Rectal smooth muscle tissue (tissue), 1 donor: ENCODE measurements around the gene SGCA.

Experiments
- H3K27ac ChIP-seq: one replicate; pipeline ENCODE4 v1.7.0; 2013; ENCODE audit warnings: low read depth, low read length, inconsistent platforms
- H3K27me3 ChIP-seq: one replicate; pipeline ENCODE4 v1.7.0; 2013; ENCODE audit warnings: low read length; ENCODE audit not compliant: control insufficient read depth, insufficient read depth
- H3K36me3 ChIP-seq: one replicate; pipeline ENCODE4 v1.7.0; 2013; ENCODE audit warnings: low read length; ENCODE audit not compliant: control insufficient read depth, insufficient read depth
- H3K4me1 ChIP-seq: one replicate; pipeline ENCODE4 v1.7.0; 2013; ENCODE audit warnings: low read length; ENCODE audit not compliant: control insufficient read depth, insufficient read depth
- H3K4me3 ChIP-seq: one replicate; pipeline ENCODE4 v1.7.0; 2013; ENCODE audit warnings: low read length
- H3K9ac ChIP-seq: one replicate; pipeline ENCODE4 v1.7.0; 2013; ENCODE audit warnings: low read length

Gene SGCA

DNA sequence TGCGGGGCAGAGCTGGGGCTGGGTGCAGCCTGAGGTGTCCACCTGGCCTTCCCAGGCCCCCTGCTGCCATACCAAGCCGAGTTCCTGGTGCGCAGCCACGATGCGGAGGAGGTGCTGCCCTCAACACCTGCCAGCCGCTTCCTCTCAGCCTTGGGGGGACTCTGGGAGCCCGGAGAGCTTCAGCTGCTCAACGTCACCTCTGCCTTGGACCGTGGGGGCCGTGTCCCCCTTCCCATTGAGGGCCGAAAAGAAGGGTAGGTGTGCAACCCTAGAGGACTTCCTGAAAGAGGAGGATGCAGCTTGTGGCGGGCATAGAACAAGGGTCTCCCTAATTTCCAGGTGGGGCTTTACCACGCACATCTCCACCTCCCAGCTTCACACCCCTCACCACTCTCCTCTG is 2.5 kb downstream of the SGCA start:
- Histone ChIP-seq H3K27ac (no peak overlapping the region), H3K9ac (no peak overlapping the region), H3K27me3 (no peaks in the 10 kb centered on the region), H3K4me1 (peaks cover 19% of the 10 kb centered on the region), H3K36me3 (no peaks in the 10 kb centered on the region), H3K4me3 (no peak overlapping the region)

DNA sequence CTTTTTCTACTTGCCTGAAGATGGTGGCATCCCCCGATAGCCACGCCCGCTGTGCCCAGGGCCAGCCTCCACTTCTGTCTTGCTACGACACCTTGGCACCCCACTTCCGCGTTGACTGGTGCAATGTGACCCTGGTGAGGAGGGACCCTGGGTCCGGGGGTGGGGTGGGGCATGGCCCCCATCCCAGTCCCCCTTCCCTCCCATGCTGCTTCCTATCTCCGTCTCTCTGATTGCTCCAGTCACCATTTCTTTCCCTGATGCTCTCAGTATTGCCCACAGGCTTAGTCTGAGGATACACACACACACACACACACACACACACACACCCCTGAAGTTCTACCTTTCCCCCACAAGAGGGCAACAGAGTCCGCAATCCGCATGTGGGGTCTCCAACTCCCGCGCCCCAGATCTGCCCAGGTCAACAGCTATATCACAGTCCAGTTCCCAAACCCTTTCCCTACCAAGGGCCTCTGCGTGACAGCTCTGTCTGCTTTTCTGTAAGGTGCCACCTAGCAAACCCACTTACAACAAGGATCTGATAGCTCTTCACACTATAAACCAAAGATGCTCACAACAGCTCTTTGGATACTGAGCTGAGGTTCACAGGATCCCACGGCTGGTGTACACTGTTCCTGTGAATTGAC is 3.4 kb downstream of the SGCA start:
- no peaks in the 10 kb centered on the region for H3K27me3 ChIP-seq
- no peak overlapping the region for H3K9ac ChIP-seq
- no peaks in the 10 kb centered on the region for H3K36me3 ChIP-seq
- no peak overlapping the region for H3K4me3 ChIP-seq
- peaks cover 25% of the 10 kb centered on the region for H3K4me1 ChIP-seq
- no peak overlapping the region for H3K27ac ChIP-seq

DNA sequence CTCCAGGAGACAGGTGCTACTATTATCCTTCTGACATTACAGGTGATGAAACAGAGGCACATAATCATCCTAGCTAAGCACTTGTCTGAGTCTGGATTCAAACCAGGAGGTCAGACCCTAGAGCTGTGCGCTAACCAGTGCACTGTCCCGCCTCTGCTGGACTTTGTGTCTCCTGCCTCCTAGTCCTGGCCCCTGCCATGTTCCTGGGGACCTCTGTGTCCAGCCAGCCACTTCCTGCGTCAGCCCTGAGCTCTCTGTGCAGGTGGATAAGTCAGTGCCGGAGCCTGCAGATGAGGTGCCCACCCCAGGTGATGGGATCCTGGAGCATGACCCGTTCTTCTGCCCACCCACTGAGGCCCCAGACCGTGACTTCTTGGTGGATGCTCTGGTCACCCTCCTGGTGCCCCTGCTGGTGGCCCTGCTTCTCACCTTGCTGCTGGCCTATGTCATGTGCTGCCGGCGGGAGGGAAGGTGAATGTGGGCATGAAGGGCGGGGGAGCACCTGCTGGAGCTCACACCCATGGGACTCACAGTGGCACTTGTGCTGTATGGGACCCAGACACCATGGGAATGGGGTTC is 4.2 kb downstream of the SGCA start:
- Histone ChIP-seq H3K4me3 (no peak overlapping the region), H3K27ac (no peak overlapping the region), H3K27me3 (no peaks in the 10 kb centered on the region), H3K9ac (no peak overlapping the region), H3K4me1 (peaks cover 25% of the 10 kb centered on the region), H3K36me3 (no peaks in the 10 kb centered on the region)

DNA sequence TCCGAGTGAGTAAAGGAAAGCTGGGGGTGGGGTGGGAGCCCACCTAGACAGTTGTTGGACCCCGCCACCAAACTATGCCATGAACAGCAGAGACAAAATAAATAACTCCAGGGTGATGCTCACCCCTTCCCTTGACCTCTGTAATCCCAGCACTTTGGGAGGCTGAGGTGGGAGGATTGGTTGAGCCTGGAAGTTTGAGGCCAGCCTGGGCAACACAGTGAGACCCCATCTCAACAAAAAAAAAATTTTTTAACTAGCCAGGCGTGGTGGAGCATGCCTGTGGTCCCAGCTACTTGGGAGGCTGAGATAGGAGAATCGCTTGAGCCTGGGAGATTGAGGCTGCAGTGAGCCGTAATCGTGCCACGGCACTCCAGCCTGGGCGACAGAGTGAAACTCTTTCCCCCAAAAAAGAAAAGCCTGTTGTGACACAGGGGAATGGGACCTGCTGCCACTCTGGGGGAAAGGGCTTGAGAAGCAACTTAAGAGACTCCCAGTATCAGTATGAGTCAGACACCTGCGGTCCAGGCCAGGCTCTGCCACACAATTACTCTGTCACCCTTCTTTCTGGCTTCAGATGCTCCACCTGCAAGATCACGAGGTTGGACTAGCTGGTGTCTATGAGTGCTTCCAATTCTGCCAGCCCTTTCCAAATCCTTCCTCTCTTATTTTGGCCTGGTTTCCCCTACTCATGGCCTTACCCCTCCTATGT is 5.0 kb downstream of the SGCA start:
- no peaks in the 10 kb centered on the region for H3K36me3 ChIP-seq
- no peak overlapping the region for H3K9ac ChIP-seq
- no peak overlapping the region for H3K27ac ChIP-seq
- peaks cover 27% of the 10 kb centered on the region for H3K4me1 ChIP-seq
- H3K27me3 ChIP-seq = no peaks in the 10 kb centered on the region
- H3K4me3 ChIP-seq = no peak overlapping the region

DNA sequence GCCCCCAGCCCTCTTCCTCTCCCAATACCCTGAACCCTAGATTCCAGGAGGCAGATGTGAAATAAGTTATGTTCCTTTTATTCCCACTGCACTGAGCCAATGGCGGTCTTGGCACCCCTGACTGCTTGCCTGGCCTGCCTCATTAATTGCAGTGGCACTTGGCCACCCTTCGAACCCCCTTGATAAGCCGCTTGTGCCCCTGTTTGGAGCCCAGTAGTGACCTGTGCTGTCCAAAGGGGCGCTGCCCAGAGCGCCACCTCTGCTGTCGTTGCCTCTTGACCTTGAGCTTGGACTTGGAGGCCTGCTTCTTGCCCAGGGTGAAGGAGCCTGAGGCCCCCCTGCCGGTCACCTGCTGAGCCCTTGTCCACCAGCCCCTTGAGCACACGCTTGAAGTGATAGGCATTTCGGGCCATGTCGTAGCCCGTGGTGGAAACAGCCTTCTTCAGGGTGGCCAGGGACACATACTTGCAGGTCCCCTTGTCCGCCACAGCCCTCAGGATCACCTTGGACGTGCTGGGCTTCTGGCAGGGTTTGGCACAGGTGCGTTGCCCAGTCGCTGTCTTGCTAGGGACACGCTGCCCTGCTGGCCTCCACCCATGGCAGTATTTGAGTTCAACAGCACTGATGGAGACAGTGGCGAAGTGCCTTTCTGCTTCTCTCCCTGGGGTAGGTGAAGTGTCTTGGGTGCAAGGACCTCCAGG is 5.7 kb downstream of the SGCA start:
- no peak overlapping the region for H3K9ac ChIP-seq
- H3K27me3 ChIP-seq = no peaks in the 10 kb centered on the region
- no peak overlapping the region for H3K27ac ChIP-seq
- no peak overlapping the region for H3K4me3 ChIP-seq
- no peaks in the 10 kb centered on the region for H3K36me3 ChIP-seq
- H3K4me1 ChIP-seq = peaks cover 31% of the 10 kb centered on the region

DNA sequence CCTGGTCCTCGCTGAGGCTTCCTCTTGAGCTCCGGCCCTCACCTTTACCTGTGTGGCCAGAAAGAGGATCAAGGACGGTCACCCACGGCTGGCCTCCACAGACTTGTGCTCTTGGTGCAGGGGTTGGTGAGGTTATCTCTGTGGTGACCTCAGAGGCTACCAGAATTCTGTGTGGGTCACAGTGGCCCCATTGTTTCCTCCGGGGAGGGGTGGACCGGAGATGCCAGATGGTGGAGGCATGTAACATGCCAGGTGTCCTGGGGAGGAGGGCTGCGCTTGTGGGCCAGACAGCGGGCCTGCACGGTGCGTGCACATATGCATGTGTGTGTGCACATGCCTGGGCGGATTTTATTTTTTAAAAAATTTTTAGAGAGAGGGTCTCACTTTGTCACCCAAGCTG is 6.3 kb downstream of the SGCA start:
- Histone ChIP-seq H3K27me3 (no peaks in the 10 kb centered on the region), H3K9ac (no peak overlapping the region), H3K4me1 (peaks cover 34% of the 10 kb centered on the region), H3K27ac (no peak overlapping the region), H3K4me3 (no peak overlapping the region), H3K36me3 (no peaks in the 10 kb centered on the region)

DNA sequence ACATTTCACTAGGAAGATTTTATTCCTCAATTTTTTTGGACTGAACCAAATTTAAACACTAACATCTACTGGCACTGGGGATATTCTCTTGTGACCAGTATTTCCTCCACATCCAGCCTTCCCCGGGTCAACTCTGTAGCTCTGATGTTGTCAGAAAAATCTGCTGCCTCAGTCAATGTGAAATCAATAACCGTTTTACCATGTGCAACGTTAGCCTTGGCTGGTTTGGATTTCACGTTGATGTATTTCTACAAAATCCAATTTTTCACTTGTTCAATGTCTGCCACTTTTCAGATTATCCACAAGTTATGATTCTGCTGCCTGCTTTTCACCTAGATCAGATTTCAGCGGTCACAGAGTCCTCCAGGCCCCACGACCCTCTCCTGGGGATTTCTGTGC is 7.1 kb downstream of the SGCA start:
- H3K36me3 ChIP-seq = no peaks in the 10 kb centered on the region
- H3K9ac ChIP-seq = no peak overlapping the region
- H3K4me3 ChIP-seq = no peak overlapping the region
- H3K4me1 ChIP-seq = peaks cover 40% of the 10 kb centered on the region
- H3K27me3 ChIP-seq = no peaks in the 10 kb centered on the region
- peak overlapping the region; percentile 73 for H3K27ac ChIP-seq

DNA sequence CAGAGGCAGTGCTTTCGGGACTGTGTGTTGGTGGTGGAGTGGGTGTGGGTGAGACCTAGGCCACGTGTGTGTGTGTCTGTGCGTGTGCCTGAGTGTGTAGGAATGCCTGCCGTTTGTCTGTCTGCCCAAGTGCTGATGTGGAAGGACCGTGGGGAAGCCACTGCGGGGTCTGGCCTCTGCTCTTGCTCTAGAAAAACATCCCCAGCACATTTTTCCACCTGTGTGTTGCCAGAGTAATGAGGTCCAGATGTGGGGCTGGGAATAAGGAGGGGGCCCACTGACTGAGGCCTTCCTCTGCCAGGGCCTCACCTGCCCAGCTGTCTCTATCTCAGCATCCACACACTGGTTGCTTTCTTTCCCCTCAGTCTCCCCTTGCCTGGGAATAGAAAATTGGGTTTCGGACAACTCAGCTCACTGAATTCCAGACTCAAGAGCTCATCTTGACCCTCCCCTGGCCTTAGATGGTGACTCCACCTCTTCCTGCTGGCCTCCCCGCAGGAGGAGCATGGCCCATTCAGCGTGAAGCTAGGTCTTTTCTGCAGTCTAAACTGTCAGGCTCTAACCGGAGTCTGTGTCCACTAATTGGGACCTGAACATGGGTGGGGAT is 7.6 kb downstream of the SGCA start:
- Histone ChIP-seq H3K27me3 (no peaks in the 10 kb centered on the region), H3K9ac (no peak overlapping the region), H3K36me3 (no peaks in the 10 kb centered on the region), H3K4me3 (no peak overlapping the region), H3K27ac (peak overlapping the region; percentile 73), H3K4me1 (peaks cover 42% of the 10 kb centered on the region)

DNA sequence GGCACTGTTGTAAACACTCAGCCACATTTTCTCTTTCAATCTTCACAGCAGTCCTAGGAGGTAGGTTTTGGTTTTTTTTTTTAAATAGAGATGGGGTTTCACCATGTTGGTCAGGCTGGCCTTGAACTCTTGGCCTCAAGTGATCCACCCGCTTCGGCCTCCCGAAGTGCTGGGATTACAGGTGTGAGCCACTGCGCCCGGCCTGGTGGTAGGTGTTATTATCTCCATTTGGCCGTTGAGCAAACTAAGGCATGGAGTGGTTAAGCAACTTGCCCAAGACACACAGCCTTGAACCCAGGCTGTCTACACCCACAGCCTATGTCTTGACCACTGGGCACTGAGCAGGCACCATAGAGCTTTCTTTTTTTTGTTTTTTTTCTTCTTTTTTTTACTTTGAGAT is 8.6 kb downstream of the SGCA start:
- H3K4me1 ChIP-seq = peaks cover 44% of the 10 kb centered on the region
- no peak overlapping the region for H3K4me3 ChIP-seq
- H3K9ac ChIP-seq = no peak overlapping the region
- H3K36me3 ChIP-seq = no peaks in the 10 kb centered on the region
- no peak overlapping the region for H3K27ac ChIP-seq
- H3K27me3 ChIP-seq = no peaks in the 10 kb centered on the region

DNA sequence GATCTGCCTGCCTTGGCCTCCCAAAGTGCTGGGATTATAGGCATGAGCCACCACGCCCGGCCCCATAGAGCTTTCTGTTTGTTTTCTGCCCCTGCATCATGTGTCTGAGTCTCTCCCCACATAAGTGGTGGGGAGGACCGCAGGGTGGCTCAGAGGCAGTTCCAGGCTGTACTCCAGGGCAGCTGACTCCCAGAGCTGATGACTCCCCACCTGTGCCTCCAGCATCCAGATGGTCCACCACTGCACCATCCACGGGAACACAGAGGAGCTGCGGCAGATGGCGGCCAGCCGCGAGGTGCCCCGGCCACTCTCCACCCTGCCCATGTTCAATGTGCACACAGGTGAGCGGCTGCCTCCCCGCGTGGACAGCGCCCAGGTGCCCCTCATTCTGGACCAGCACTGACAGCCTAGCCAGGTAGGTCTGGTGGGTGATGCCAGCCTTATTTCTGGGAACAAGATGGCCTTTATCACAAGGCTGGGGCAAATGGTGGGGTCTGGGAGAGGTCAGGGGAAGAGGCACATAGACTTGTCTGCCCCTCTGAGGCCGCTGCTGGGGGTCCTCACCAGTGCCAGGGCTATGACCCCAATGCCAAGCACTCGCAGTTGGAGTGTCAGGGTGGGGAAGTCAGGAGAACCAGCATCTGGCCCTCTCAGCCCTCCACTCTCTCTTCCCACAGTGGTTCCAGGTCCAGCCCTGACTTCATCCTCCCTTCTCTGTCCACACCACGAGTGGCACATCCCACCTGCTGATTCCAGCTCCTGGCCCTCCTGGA is 9.4 kb downstream of the SGCA start:
- Histone ChIP-seq H3K9ac (no peak overlapping the region), H3K4me3 (no peak overlapping the region), H3K36me3 (no peaks in the 10 kb centered on the region), H3K27ac (peak overlapping the region; percentile 10), H3K4me1 (peaks cover 44% of the 10 kb centered on the region), H3K27me3 (no peaks in the 10 kb centered on the region)

DNA sequence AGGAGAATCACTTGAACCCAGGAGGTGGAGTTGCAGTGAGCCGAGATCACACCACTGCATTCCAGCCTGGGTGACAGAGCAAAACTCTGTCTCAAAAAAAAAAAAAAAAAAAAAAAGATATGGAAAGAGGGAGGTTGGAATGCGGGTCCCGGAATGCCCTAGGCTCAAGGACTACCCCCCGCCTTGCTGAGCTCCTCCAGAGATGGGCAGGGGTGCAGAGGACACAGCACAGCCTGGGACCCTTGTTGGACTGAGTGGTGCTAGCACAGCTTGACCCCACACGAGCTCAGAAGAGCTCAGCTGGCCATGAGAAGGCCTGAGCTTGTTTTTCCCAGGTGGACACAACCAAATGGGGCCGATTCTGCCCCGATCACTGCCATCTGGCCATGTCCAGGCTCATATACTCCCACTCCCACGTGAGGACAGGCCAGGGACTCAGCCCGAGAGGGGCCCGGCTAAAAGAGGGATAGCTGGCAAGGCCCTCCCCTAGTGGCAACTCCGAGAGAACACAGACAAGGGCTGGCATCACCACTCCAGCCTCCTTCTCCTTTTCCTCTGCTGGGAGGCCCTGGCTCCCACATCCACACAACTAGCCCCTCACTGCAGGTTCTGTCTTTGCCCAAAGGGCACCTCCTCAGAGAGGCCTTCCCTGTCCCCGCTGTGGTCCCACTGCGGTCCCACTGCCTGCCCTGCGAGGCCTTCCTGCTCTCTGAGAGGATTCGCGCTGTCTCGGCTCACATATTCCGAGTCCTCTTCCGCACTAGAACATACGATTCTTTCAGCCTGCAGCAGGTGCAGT is 11.0 kb downstream of the SGCA start:
- peak overlapping the region; percentile 82 for H3K27ac ChIP-seq
- H3K4me1 ChIP-seq = peaks cover 44% of the 10 kb centered on the region
- no peak overlapping the region for H3K9ac ChIP-seq
- no peaks in the 10 kb centered on the region for H3K27me3 ChIP-seq
- H3K36me3 ChIP-seq = no peaks in the 10 kb centered on the region
- no peak overlapping the region for H3K4me3 ChIP-seq
